Caco-2 (cell line): Measurements from ENCODE around the gene CLEC4M. TPM values are rescaled to one million over a fixed set of nuclear protein-coding genes. Genes with fewer than 3 reads are reported as not detected.

Experiments used
- BruUV-seq: library from RNA; stranded (reverse); fragments of 400-500 nt; replicated peaks from 2 replicates; lab custom pipeline; 2021; lab: Mats Ljungman, UMichigan
- CTCF ChIA-PET: fragments of 300-600 bp; sonication (Branson Sonifier 250); formaldehyde crosslinking; loops from one replicate; lab custom pipeline; 2022; ENCODE audit warnings: antibody characterized with exemption; lab: Charles Lee
- POLR2A ChIA-PET: fragments of 300-600 bp; sonication (Branson Sonifier 250); formaldehyde crosslinking; loops from one replicate; lab custom pipeline; 2022; ENCODE audit warnings: antibody characterized with exemption; lab: Charles Lee
- DNase-seq, 2 experiments: peaks; one replicate each; pipeline versions ENCODE4 v3.0.0 to v3.0.0-alpha.2; 2020 to 2022
- H3K27me3 ChIP-seq: replicated peaks from 2 replicates; pipeline ENCODE4 v1.6.0; 2011; ENCODE audit warnings: low read length; ENCODE audit not compliant: control insufficient read depth, insufficient read depth
- H3K36me3 ChIP-seq: 2 replicates; pipeline ENCODE4 v1.5.1; 2011; ENCODE audit warnings: low read length; ENCODE audit not compliant: control insufficient read depth, insufficient read depth
- H3K4me1 ChIP-seq: fragments of 250-450 bp; sonication (Bioruptor Pico); 2 replicates; pipeline ENCODE4 v1.5.1; 2020; ENCODE audit warnings: mild to moderate bottlenecking
- H3K4me3 ChIP-seq: 2 replicates; pipeline ENCODE4 v1.5.1; 2011; ENCODE audit warnings: low read depth, mild to moderate bottlenecking, control low read depth, low read length
- H3K9me3 ChIP-seq: fragments of 250-450 bp; sonication (Bioruptor Pico); 2 replicates; pipeline ENCODE4 v1.5.1; 2020; ENCODE audit warnings: mild to moderate bottlenecking, moderate library complexity
- H3K27ac Mint-ChIP-seq: one replicate; pipeline ENCODE4 v1.8.0; 2022; ENCODE audit warnings: mixed read lengths; ENCODE audit not compliant: unreplicated experiment
- H3K27me3 Mint-ChIP-seq: one replicate; pipeline ENCODE4 v1.8.0; 2022; ENCODE audit warnings: mixed read lengths; ENCODE audit not compliant: insufficient read depth, unreplicated experiment
- H3K36me3 Mint-ChIP-seq: one replicate; pipeline ENCODE4 v1.8.0; 2022; ENCODE audit warnings: mild to moderate bottlenecking, mixed read lengths; ENCODE audit not compliant: insufficient read depth, unreplicated experiment
- H3K4me1 Mint-ChIP-seq: one replicate; pipeline ENCODE4 v1.8.0; 2022; ENCODE audit warnings: low read depth, mixed read lengths; ENCODE audit not compliant: unreplicated experiment
- H3K4me3 Mint-ChIP-seq: one replicate; pipeline ENCODE4 v1.8.0; 2022; ENCODE audit warnings: mild to moderate bottlenecking, moderate library complexity, mixed read lengths; ENCODE audit not compliant: unreplicated experiment
- H3K9me3 Mint-ChIP-seq: one replicate; pipeline ENCODE4 v1.8.0; 2022; ENCODE audit warnings: mixed read lengths; ENCODE audit not compliant: unreplicated experiment
- intact Hi-C: fragments of 100-400 bp; cut with micrococcal nuclease; formaldehyde crosslinking; loops from one replicate; pipeline ENCODE4 v1.10.0; 2022; ENCODE audit not compliant: unreplicated experiment
- total RNA-seq: library from RNA; stranded (reverse); gene quantifications from 2 replicates; pipeline ENCODE4 v1.2.3, GENCODE V29; 2022
- TF ChIP-seq, protein P1 (sequence below), 2 experiments: fragments of 200-600 bp in 1 of 2; IDR thresholded peaks; 1 replicate in 1 of 2; 2 replicates in 1 of 2; pipeline versions ENCODE4 v1.5.1 to v1.8.0; 2011 to 2022; ENCODE audit warnings: antibody characterized with exemption in 1 of 2, control low read depth in 1 of 2, inconsistent platforms in 1 of 2, low read depth in 1 of 2, low read length in 1 of 2, mild to moderate bottlenecking in 1 of 2, moderate library complexity in 1 of 2; ENCODE audit not compliant: insufficient read depth in 1 of 2, severe bottlenecking in 1 of 2, unreplicated experiment in 1 of 2

Gene CLEC4M
- total RNA-seq, 1 experiment from 2014 or later, result not detected

- H3K27ac Mint-ChIP-seq, result no peak overlapping the region
- CTCF ChIA-PET, result no interaction called here
- no TSS peak for BruUV-seq
Observed at GRCh38 chr19:7742575-7742974, 20.5 kb upstream of the CLEC4M start.

GRCh38 chr19:7742991-7743390 lies 20.1 kb upstream of the CLEC4M start:
- Histone ChIP-seq H3K4me3 (no peak overlapping the region), H3K4me1 (no peaks in the 10 kb centered on the region), H3K36me3 (no peaks in the 10 kb centered on the region), H3K9me3 (no peaks in the 10 kb centered on the region), H3K27me3 (no peaks in the 10 kb centered on the region)
- DNase-seq, result no peak
- intact Hi-C loops, result no loop called here
- BruUV-seq, result no TSS peak
- H3K4me3 Mint-ChIP-seq, result no peak overlapping the region
- H3K36me3 Mint-ChIP-seq, result no peaks in the 10 kb centered on the region
- POLR2A ChIA-PET, result no interaction called here
- CTCF ChIA-PET, result no interaction called here
- peaks cover 15% of the 10 kb centered on the region for H3K27me3 Mint-ChIP-seq
- TF ChIP-seq, protein P1, sequence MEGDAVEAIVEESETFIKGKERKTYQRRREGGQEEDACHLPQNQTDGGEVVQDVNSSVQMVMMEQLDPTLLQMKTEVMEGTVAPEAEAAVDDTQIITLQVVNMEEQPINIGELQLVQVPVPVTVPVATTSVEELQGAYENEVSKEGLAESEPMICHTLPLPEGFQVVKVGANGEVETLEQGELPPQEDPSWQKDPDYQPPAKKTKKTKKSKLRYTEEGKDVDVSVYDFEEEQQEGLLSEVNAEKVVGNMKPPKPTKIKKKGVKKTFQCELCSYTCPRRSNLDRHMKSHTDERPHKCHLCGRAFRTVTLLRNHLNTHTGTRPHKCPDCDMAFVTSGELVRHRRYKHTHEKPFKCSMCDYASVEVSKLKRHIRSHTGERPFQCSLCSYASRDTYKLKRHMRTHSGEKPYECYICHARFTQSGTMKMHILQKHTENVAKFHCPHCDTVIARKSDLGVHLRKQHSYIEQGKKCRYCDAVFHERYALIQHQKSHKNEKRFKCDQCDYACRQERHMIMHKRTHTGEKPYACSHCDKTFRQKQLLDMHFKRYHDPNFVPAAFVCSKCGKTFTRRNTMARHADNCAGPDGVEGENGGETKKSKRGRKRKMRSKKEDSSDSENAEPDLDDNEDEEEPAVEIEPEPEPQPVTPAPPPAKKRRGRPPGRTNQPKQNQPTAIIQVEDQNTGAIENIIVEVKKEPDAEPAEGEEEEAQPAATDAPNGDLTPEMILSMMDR (IDR thresholded peaks at IDR 0.05; ENCODE audit: insufficient read depth in 1 of 2, low read depth in 1 of 2, low read length in 1 of 2, severe bottlenecking in 1 of 2, unreplicated experiment in 1 of 2), result no peak
- no peaks in the 10 kb centered on the region for H3K4me1 Mint-ChIP-seq
- H3K9me3 Mint-ChIP-seq, result peaks cover 10% of the 10 kb centered on the region
- no peak overlapping the region for H3K27ac Mint-ChIP-seq

More at GRCh38 chr19:7742575-7742974, 20.5 kb upstream of the CLEC4M start:
- Mint-ChIP-seq H3K4me3 (no peak overlapping the region), H3K9me3 (peaks cover 10% of the 10 kb centered on the region), H3K36me3 (no peaks in the 10 kb centered on the region), H3K27me3 (peaks cover 15% of the 10 kb centered on the region), H3K4me1 (no peaks in the 10 kb centered on the region)
- POLR2A ChIA-PET, result no interaction called here
- DNase-seq, result no peak
- no peaks in the 10 kb centered on the region for H3K36me3 ChIP-seq
- H3K9me3 ChIP-seq, result no peaks in the 10 kb centered on the region
- TF ChIP-seq, protein P1 (IDR thresholded peaks at IDR 0.05; ENCODE audit: insufficient read depth in 1 of 2, low read depth in 1 of 2, low read length in 1 of 2, severe bottlenecking in 1 of 2, unreplicated experiment in 1 of 2), result no peak
- intact Hi-C loops, result no loop called here
- no peak overlapping the region for H3K4me3 ChIP-seq
- no peaks in the 10 kb centered on the region for H3K4me1 ChIP-seq
- H3K27me3 ChIP-seq, result no peaks in the 10 kb centered on the region

DNA sequence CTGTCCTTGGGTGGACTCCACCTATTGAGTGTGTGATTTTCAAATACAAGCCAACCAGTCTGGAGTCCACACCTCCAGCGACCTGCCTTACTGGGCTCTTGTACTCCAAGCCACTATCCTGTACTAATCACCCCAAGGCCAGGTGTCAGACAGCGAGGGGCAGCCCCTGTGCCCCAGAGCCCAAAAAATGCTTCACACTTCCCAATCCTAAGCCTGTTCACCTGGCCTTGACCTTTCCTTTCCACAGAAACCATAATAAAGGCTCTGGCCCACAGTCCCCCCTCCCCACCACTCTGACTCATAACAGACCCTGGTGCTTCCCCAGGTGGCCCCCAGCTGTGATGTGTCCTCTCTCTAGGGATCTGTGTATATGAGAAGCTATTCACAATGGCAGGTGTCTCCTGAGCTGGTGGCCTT lies 19.6 kb upstream of the CLEC4M start:
- TF ChIP-seq, protein P1 (IDR thresholded peaks at IDR 0.05; ENCODE audit: insufficient read depth in 1 of 2, low read depth in 1 of 2, low read length in 1 of 2, severe bottlenecking in 1 of 2, unreplicated experiment in 1 of 2), result no peak
- H3K9me3 ChIP-seq, result no peaks in the 10 kb centered on the region
- H3K4me1 Mint-ChIP-seq, result no peaks in the 10 kb centered on the region
- CTCF ChIA-PET, result no interaction called here
- H3K27ac Mint-ChIP-seq, result no peak overlapping the region
- no peak overlapping the region for H3K4me3 Mint-ChIP-seq
- H3K36me3 ChIP-seq, result no peaks in the 10 kb centered on the region
- no peak for DNase-seq
- no peaks in the 10 kb centered on the region for H3K27me3 ChIP-seq
- POLR2A ChIA-PET, result no interaction called here
- H3K36me3 Mint-ChIP-seq, result no peaks in the 10 kb centered on the region
- H3K9me3 Mint-ChIP-seq, result peaks cover 10% of the 10 kb centered on the region
- H3K4me3 ChIP-seq, result no peak overlapping the region
- BruUV-seq, result no TSS peak
- H3K27me3 Mint-ChIP-seq, result peaks cover 15% of the 10 kb centered on the region
- intact Hi-C loops, result no loop called here
- H3K4me1 ChIP-seq, result no peaks in the 10 kb centered on the region
